Neural cell (in vitro differentiated cells): ENCODE measurements around the gene NAA11. TPM values are rescaled to one million over a fixed set of nuclear protein-coding genes. Genes with fewer than 3 reads are reported as not detected.

Source experiments
- H2AFZ ChIP-seq: fragments of 200-600, 300-800 bp; sonication (generic), shearing (Covaris generic); 2 replicates; pipeline ENCODE4 v1.6.0; 2014; ENCODE audit warnings: low read depth, mild to moderate bottlenecking, antibody characterized with exemption, low read length, moderate library complexity
- H3F3A ChIP-seq: fragments of 200-600 bp; shearing (Covaris generic); 2 replicates; pipeline ENCODE4 v1.6.1; 2016; ENCODE audit warnings: mild to moderate bottlenecking, moderate library complexity, mixed read lengths, antibody characterized with exemption, low read length; ENCODE audit not compliant: insufficient read depth, poor library complexity, severe bottlenecking
- H3K27ac ChIP-seq: fragments of 200-600, 300-800 bp; sonication (generic), shearing (Covaris generic); 2 replicates; pipeline ENCODE4 v1.5.1; 2014; ENCODE audit warnings: mild to moderate bottlenecking, low read length, moderate library complexity
- H3K27me3 ChIP-seq: fragments of 300-800, 200-600 bp; sonication (generic), shearing (Covaris generic); 2 replicates; pipeline ENCODE4 v1.6.0; 2014; ENCODE audit warnings: mild to moderate bottlenecking, low read depth, low read length, moderate library complexity; ENCODE audit not compliant: insufficient read depth
- H3K36me3 ChIP-seq: fragments of 300-800, 200-600 bp; sonication (generic), shearing (Covaris generic); 2 replicates; pipeline ENCODE4 v1.5.1; 2014; ENCODE audit warnings: mild to moderate bottlenecking, antibody characterized with exemption, low read length, moderate library complexity; ENCODE audit not compliant: insufficient read depth
- H3K4me2 ChIP-seq: fragments of 300-800, 200-600 bp; sonication (generic), shearing (Covaris generic); 2 replicates; pipeline ENCODE4 v1.6.0; 2014; ENCODE audit warnings: mild to moderate bottlenecking, low read length
- H3K4me3 ChIP-seq: fragments of 300-800, 200-600 bp; sonication (generic), shearing (Covaris generic); 2 replicates; pipeline ENCODE4 v1.5.1; 2014; ENCODE audit warnings: mild to moderate bottlenecking, low read length, moderate library complexity
- H3K79me2 ChIP-seq: fragments of 200-600 bp; shearing (Covaris generic); replicated peaks from 2 replicates; pipeline ENCODE4 v1.6.0; 2014; ENCODE audit warnings: mild to moderate bottlenecking, low read length, moderate library complexity; ENCODE audit not compliant: insufficient read depth
- H3K9ac ChIP-seq: fragments of 300-800, 200-600 bp; sonication (generic), shearing (Covaris generic); 2 replicates; pipeline ENCODE4 v1.6.1; 2016; ENCODE audit warnings: mild to moderate bottlenecking, low read length, mixed read lengths
- H3K9me2 ChIP-seq: fragments of 200-600 bp; shearing (Covaris generic); 2 replicates; pipeline ENCODE4 v1.6.1; 2016; ENCODE audit warnings: mild to moderate bottlenecking, low read length, mixed read lengths; ENCODE audit not compliant: insufficient read depth
- H3K9me3 ChIP-seq: fragments of 200-600, 300-800 bp; sonication (generic), shearing (Covaris generic); 2 replicates; pipeline ENCODE4 v1.6.1; 2016; ENCODE audit warnings: mild to moderate bottlenecking, mixed run types, low read length, moderate library complexity, mixed read lengths
- H4K20me1 ChIP-seq: fragments of 200-600 bp; shearing (Covaris generic); 2 replicates; pipeline ENCODE4 v1.6.1; 2016; ENCODE audit warnings: mild to moderate bottlenecking, mixed run types; ENCODE audit not compliant: insufficient read depth
- EP300 ChIP-seq: fragments of 450-650 bp; conservative IDR thresholded peaks from 2 replicates; pipeline ENCODE4 v1.6.1; 2014; ENCODE audit warnings: antibody characterized with exemption, mild to moderate bottlenecking, moderate library complexity; ENCODE audit not compliant: poor library complexity, severe bottlenecking
- EZH2 ChIP-seq: fragments of 200-600, 300-800 bp; shearing (Covaris generic), sonication (generic); IDR thresholded peaks from 2 replicates; pipeline ENCODE4 v1.6.1; 2014; ENCODE audit warnings: antibody characterized with exemption, low read length, borderline replicate concordance, mild to moderate bottlenecking; ENCODE audit not compliant: insufficient read depth, poor library complexity, severe bottlenecking
- MXI1 ChIP-seq: fragments of 450-650 bp; conservative IDR thresholded peaks from 2 replicates; pipeline ENCODE4 v1.6.1; 2014; ENCODE audit warnings: antibody characterized with exemption, mild to moderate bottlenecking; ENCODE audit not compliant: poor library complexity, severe bottlenecking
- POLR2AphosphoS5 ChIP-seq: IDR thresholded peaks from 2 replicates; pipeline ENCODE4 v1.6.1; 2012
- RAD21 ChIP-seq: fragments of 450-650 bp; conservative IDR thresholded peaks from 2 replicates; pipeline ENCODE4 v1.6.1; 2014; ENCODE audit warnings: antibody characterized with exemption, mild to moderate bottlenecking, moderate library complexity
- SMC3 ChIP-seq: fragments of 450-650 bp; conservative IDR thresholded peaks from 2 replicates; pipeline ENCODE4 v1.6.1; 2014; ENCODE audit warnings: antibody characterized with exemption, mild to moderate bottlenecking, moderate library complexity; ENCODE audit not compliant: poor library complexity
- TAF1 ChIP-seq: IDR thresholded peaks from 2 replicates; pipeline ENCODE4 v1.6.1; 2012; ENCODE audit warnings: low read depth
- polyA plus RNA-seq: library from polyadenylated mRNA; depleted of rRNA; stranded (reverse); fragments of >200 nt; gene quantifications from 2 replicates; pipeline ENCODE4 v1.2.3, GENCODE V29; 2014
- TF ChIP-seq, protein P1 (sequence below): fragments of 450-650 bp; IDR thresholded peaks from 2 replicates; pipeline ENCODE4 v1.5.1; 2014; ENCODE audit warnings: antibody characterized with exemption, mild to moderate bottlenecking, moderate library complexity; ENCODE audit not compliant: poor library complexity, severe bottlenecking
- TF ChIP-seq, protein P2 (sequence below): IDR thresholded peaks from 2 replicates; pipeline ENCODE4 v1.6.1; 2012; ENCODE audit warnings: borderline replicate concordance

The NAA11 gene
- polyA plus RNA-seq, 1 donor from 2014 or later: not detected

DNA sequence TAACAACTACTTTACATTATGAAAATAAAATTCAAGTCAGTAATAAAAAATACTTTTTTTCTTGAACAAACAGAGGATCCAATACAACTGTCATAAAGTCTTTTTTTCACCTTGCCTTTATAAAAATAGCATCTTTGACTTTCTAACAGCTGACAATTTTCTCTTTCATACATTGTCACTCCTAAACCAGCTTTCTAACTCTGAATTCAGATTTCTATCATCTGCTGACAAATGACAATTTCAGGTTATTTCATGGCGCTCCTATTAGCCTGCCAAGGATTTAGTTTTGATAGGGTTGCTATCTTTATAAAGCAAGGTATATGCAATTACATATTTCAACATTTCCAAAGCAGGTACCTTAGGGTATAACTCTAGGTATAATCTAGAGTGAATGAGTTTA, 14.6 kb downstream of the NAA11 start:
- H3K79me2 ChIP-seq: no peaks in the 10 kb centered on the region
- no peaks in the 10 kb centered on the region for H3K9me2 ChIP-seq
- H4K20me1 ChIP-seq: no peaks in the 10 kb centered on the region
- H2AFZ ChIP-seq: no peak overlapping the region
- peak overlapping the region; percentile 79 for H3K27ac ChIP-seq
- no peak overlapping the region for H3K4me3 ChIP-seq
- no peaks in the 10 kb centered on the region for H3K9me3 ChIP-seq
- H3K4me2 ChIP-seq: peak overlapping the region; percentile 26
- TF ChIP-seq POLR2AphosphoS5: peak; percentile 47
- no peak for TF ChIP-seq TAF1
- TF ChIP-seq EP300: peak; percentile 93
- no peaks in the 10 kb centered on the region for H3F3A ChIP-seq
- no peaks in the 10 kb centered on the region for H3K27me3 ChIP-seq
- H3K9ac ChIP-seq: peak overlapping the region; percentile 15
- H3K36me3 ChIP-seq: no peaks in the 10 kb centered on the region

DNA sequence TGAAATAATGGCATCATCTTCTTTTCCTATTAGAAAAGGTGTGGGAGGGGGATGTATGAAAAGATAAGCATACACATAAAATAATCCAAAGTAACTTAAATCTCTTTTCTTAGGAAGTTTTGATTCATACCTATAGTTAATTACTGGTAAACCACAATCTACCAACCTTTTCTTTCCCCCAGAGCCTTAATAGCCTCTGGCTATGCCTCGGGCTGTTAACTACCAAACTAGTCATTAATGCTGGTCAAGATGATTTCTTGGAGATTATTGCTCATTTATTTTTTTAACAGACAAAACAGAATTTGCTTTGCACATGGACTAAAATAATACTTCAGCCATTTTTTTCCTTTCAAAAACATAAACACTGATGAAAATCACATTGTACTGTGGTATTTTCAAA, 16.9 kb downstream of the NAA11 start:
- Histone ChIP-seq H3K9me3 (no peaks in the 10 kb centered on the region), H3K36me3 (no peaks in the 10 kb centered on the region), H3K4me2 (no peak overlapping the region), H3K9me2 (no peaks in the 10 kb centered on the region), H4K20me1 (no peaks in the 10 kb centered on the region), H3K27me3 (no peaks in the 10 kb centered on the region), H3K79me2 (no peaks in the 10 kb centered on the region), H2AFZ (no peak overlapping the region), H3K4me3 (no peak overlapping the region), H3F3A (no peaks in the 10 kb centered on the region), H3K9ac (no peak overlapping the region), H3K27ac (no peak overlapping the region)
- TF ChIP-seq, protein P1, sequence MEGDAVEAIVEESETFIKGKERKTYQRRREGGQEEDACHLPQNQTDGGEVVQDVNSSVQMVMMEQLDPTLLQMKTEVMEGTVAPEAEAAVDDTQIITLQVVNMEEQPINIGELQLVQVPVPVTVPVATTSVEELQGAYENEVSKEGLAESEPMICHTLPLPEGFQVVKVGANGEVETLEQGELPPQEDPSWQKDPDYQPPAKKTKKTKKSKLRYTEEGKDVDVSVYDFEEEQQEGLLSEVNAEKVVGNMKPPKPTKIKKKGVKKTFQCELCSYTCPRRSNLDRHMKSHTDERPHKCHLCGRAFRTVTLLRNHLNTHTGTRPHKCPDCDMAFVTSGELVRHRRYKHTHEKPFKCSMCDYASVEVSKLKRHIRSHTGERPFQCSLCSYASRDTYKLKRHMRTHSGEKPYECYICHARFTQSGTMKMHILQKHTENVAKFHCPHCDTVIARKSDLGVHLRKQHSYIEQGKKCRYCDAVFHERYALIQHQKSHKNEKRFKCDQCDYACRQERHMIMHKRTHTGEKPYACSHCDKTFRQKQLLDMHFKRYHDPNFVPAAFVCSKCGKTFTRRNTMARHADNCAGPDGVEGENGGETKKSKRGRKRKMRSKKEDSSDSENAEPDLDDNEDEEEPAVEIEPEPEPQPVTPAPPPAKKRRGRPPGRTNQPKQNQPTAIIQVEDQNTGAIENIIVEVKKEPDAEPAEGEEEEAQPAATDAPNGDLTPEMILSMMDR: no peak
- no peak for TF ChIP-seq RAD21
- TF ChIP-seq MXI1: no peak
- no peak for TF ChIP-seq EP300
- TF ChIP-seq EZH2: no peak
- TF ChIP-seq POLR2AphosphoS5: no peak

DNA sequence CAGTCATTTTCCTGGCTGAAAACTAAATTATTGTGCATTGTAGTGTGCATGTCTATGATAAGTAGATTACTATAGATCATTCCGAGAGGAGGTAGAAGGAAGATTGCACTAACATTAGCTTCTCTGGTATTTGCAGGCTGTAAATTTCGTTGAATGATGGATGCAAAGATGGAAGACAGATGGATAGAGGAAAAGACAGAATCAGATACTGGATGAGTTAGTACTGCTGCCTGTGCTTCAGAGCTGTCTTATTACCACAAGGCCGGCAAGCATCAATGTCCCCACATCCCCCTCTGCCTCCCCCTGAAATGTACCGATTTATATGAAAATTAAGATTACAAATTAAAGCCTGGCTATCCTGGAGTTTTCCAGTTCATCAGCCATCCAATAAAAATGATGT, 17.7 kb downstream of the NAA11 start:
- Histone ChIP-seq H3K79me2 (no peaks in the 10 kb centered on the region), H3K4me2 (no peak overlapping the region), H2AFZ (no peak overlapping the region), H3K9me3 (no peaks in the 10 kb centered on the region), H3K9me2 (no peaks in the 10 kb centered on the region), H3K27me3 (no peaks in the 10 kb centered on the region), H3F3A (no peaks in the 10 kb centered on the region), H3K4me3 (no peak overlapping the region), H3K27ac (no peak overlapping the region), H4K20me1 (no peaks in the 10 kb centered on the region), H3K9ac (no peak overlapping the region), H3K36me3 (no peaks in the 10 kb centered on the region)
- no peak for TF ChIP-seq EZH2
- no peak for TF ChIP-seq MXI1
- no peak for TF ChIP-seq SMC3
- TF ChIP-seq EP300: no peak
- no peak for TF ChIP-seq POLR2AphosphoS5
- TF ChIP-seq TAF1: no peak
- TF ChIP-seq, protein P2, sequence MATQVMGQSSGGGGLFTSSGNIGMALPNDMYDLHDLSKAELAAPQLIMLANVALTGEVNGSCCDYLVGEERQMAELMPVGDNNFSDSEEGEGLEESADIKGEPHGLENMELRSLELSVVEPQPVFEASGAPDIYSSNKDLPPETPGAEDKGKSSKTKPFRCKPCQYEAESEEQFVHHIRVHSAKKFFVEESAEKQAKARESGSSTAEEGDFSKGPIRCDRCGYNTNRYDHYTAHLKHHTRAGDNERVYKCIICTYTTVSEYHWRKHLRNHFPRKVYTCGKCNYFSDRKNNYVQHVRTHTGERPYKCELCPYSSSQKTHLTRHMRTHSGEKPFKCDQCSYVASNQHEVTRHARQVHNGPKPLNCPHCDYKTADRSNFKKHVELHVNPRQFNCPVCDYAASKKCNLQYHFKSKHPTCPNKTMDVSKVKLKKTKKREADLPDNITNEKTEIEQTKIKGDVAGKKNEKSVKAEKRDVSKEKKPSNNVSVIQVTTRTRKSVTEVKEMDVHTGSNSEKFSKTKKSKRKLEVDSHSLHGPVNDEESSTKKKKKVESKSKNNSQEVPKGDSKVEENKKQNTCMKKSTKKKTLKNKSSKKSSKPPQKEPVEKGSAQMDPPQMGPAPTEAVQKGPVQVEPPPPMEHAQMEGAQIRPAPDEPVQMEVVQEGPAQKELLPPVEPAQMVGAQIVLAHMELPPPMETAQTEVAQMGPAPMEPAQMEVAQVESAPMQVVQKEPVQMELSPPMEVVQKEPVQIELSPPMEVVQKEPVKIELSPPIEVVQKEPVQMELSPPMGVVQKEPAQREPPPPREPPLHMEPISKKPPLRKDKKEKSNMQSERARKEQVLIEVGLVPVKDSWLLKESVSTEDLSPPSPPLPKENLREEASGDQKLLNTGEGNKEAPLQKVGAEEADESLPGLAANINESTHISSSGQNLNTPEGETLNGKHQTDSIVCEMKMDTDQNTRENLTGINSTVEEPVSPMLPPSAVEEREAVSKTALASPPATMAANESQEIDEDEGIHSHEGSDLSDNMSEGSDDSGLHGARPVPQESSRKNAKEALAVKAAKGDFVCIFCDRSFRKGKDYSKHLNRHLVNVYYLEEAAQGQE: no peak
- TF ChIP-seq, protein P1: no peak
- no peak for TF ChIP-seq RAD21
